WTC11 (cell line): ENCODE measurements around the gene CAMKMT.

Experiments
- ATF3 ChIP-seq: sonication (generic); formaldehyde crosslinking; conservative IDR thresholded peaks from 2 replicates; pipeline ENCODE4 v1.8.1; 2022; ENCODE audit warnings: mild to moderate bottlenecking, missing genetic modification reagents
- CBFB ChIP-seq: sonication (generic); formaldehyde crosslinking; IDR thresholded peaks from 2 replicates; pipeline ENCODE4 v1.8.1; 2022; ENCODE audit warnings: mild to moderate bottlenecking, low read depth, missing genetic modification reagents
- CTCF ChIP-seq: fragments of 200-600 bp; IDR thresholded peaks from 2 replicates; pipeline ENCODE4 v1.8.0; 2022; ENCODE audit warnings: antibody characterized with exemption
- ESRRA ChIP-seq: sonication (generic); formaldehyde crosslinking; IDR thresholded peaks from 2 replicates; pipeline ENCODE4 v1.8.1; 2022; ENCODE audit warnings: mild to moderate bottlenecking, missing genetic modification reagents, borderline replicate concordance
- FOXK1 ChIP-seq: sonication (generic); formaldehyde crosslinking; IDR thresholded peaks from 2 replicates; pipeline ENCODE4 v1.8.0; 2022; ENCODE audit warnings: mild to moderate bottlenecking, moderate library complexity, missing genetic modification reagents
- IRF2 ChIP-seq: sonication (generic); formaldehyde crosslinking; IDR thresholded peaks from 2 replicates; pipeline ENCODE4 v1.8.0; 2022; ENCODE audit warnings: low read depth, missing genetic modification reagents, borderline replicate concordance
- KAT7 ChIP-seq: sonication (generic); formaldehyde crosslinking; IDR thresholded peaks from 2 replicates; pipeline ENCODE4 v1.8.1; 2023; ENCODE audit warnings: missing genetic modification reagents, mild to moderate bottlenecking, borderline replicate concordance
- MAX ChIP-seq: sonication (generic); formaldehyde crosslinking; IDR thresholded peaks from 2 replicates; pipeline ENCODE4 v1.8.0; 2022; ENCODE audit warnings: mild to moderate bottlenecking, missing genetic modification reagents
- MLX ChIP-seq: sonication (generic); formaldehyde crosslinking; IDR thresholded peaks from 2 replicates; pipeline ENCODE4 v1.8.1; 2023; ENCODE audit warnings: mild to moderate bottlenecking, missing genetic modification reagents, moderate library complexity
- NFE2L1 ChIP-seq: sonication (generic); formaldehyde crosslinking; IDR thresholded peaks from 2 replicates; pipeline ENCODE4 v1.8.1; 2023; ENCODE audit warnings: missing genetic modification reagents
- NR1H2 ChIP-seq: sonication (generic); formaldehyde crosslinking; IDR thresholded peaks from 2 replicates; pipeline ENCODE4 v1.9.0; 2021; ENCODE audit warnings: mild to moderate bottlenecking, moderate library complexity, missing genetic modification reagents
- SMAD3 ChIP-seq: sonication (generic); formaldehyde crosslinking; IDR thresholded peaks from 2 replicates; pipeline ENCODE4 v1.8.0; 2022; ENCODE audit warnings: missing genetic modification reagents, mild to moderate bottlenecking, borderline replicate concordance
- SP1 ChIP-seq: sonication (generic); formaldehyde crosslinking; conservative IDR thresholded peaks from 2 replicates; pipeline ENCODE4 v1.8.1; 2022; ENCODE audit warnings: missing genetic modification reagents
- TF ChIP-seq, protein P1 (sequence below): sonication (generic); formaldehyde crosslinking; IDR thresholded peaks from 2 replicates; pipeline ENCODE4 v1.8.1; 2022; ENCODE audit warnings: low read depth, missing genetic modification reagents, borderline replicate concordance

DNA sequence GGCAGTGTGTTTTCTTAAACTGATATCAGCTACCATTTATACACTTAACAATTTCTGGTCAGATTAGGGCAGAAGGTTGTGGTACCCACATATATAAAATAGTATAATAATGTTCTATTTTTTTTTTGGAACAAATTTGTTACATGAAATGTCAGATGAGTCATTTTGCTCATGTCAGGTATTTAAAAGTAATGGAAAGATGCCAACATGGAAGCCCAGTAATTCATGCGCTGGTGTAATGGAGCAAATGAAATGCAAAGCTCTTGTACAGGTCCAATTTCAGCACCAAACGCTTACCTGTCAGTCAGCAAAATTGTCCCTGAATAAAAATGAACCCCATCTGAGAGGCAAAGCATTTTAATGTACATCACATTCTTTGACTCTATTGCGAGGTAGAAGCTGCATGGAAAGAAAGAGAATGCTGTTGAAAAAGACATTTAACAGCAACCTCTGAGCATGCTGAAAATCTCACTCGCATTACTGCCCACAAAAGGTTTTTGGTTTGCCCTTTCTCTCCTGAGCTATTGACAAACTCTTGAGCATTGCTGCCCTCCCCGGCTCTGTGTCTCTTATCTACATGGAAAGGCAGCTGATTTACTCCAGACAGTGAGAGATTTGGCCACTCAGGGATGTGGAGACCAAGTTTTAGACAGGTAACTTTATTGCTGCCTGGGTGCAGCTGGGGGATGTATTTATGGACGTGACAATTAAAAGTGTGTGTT lies 217.5 kb downstream of the CAMKMT start:
- TF ChIP-seq ATF3 (no peak), SP1 (no peak), CTCF (no peak), NFE2L1 (no peak), FOXK1 (no peak), MAX (CRISPR knock-in tag) (no peak), ESRRA (CRISPR knock-in tag) (no peak), NR1H2 (no peak), KAT7 (CRISPR knock-in tag) (no peak), SMAD3 (CRISPR knock-in tag) (no peak), IRF2 (CRISPR knock-in tag) (no peak), CBFB (CRISPR knock-in tag) (no peak), MLX (no peak)
- TF ChIP-seq, protein P1, sequence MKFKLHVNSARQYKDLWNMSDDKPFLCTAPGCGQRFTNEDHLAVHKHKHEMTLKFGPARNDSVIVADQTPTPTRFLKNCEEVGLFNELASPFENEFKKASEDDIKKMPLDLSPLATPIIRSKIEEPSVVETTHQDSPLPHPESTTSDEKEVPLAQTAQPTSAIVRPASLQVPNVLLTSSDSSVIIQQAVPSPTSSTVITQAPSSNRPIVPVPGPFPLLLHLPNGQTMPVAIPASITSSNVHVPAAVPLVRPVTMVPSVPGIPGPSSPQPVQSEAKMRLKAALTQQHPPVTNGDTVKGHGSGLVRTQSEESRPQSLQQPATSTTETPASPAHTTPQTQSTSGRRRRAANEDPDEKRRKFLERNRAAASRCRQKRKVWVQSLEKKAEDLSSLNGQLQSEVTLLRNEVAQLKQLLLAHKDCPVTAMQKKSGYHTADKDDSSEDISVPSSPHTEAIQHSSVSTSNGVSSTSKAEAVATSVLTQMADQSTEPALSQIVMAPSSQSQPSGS (CRISPR knock-in tag), result no peak
